ENCODE data around the gene OTX2. TPM values are rescaled to one million over a fixed set of nuclear protein-coding genes. Genes with fewer than 3 reads are reported as not detected.

The OTX2 gene
- total and polyA plus RNA-seq, 9 donors = 0.06 TPM; not detected in 8

- no peaks in the 10 kb centered on the region for H3K9me3 ChIP-seq
- no peaks in the 10 kb centered on the region for H3K36me3 ChIP-seq
- no peak overlapping the region for H3K4me3 ChIP-seq
- 77 to 78% (median 78%) methylated on average over 2 of the region's 2 CpGs for WGBS, 3 donors
- no peaks in the 10 kb centered on the region for H3K27me3 ChIP-seq
- no peak for DNase-seq
- intact Hi-C loops (cut with DNase I) = no loop called here
- H3K27ac ChIP-seq = no peak overlapping the region
- TF ChIP-seq CTCF (IDR thresholded peaks at IDR 0.05) (no peak), POLR2A (IDR thresholded peaks at IDR 0.05) (no peak), EP300 (IDR thresholded peaks at IDR 0.05) (no peak)
- H3K4me1 ChIP-seq (ENCODE audit: insufficient read depth) = no peaks in the 10 kb centered on the region
Measured at GRCh38 chr14:56759633-56760032, 50.6 kb downstream of the OTX2 start.

- intact Hi-C loops (cut with DNase I) = no loop called here
- WGBS, 3 donors = 59 to 62% (median 60%) methylated on average over 5 of the region's 5 CpGs
- Histone ChIP-seq H3K4me1 (ENCODE audit: insufficient read depth) (no peaks in the 10 kb centered on the region), H3K27ac (no peak overlapping the region), H3K27me3 (no peaks in the 10 kb centered on the region), H3K4me3 (no peak overlapping the region), H3K36me3 (no peaks in the 10 kb centered on the region), H3K9me3 (no peaks in the 10 kb centered on the region)
- DNase-seq = no peak
- no peak for TF ChIP-seq POLR2A (IDR thresholded peaks at IDR 0.05)
- TF ChIP-seq EP300 (IDR thresholded peaks at IDR 0.05) = no peak
- TF ChIP-seq CTCF (IDR thresholded peaks at IDR 0.05) = no peak
Measured at GRCh38 chr14:56759094-56759493, 51.2 kb downstream of the OTX2 start.

GRCh38 chr14:56754921-56755320 lies 55.4 kb downstream of the OTX2 start:
- no peaks in the 10 kb centered on the region for H3K27me3 ChIP-seq
- no peak overlapping the region for H3K27ac ChIP-seq
- TF ChIP-seq EP300 (IDR thresholded peaks at IDR 0.05) (no peak), CTCF (IDR thresholded peaks at IDR 0.05) (no peak), POLR2A (IDR thresholded peaks at IDR 0.05) (no peak)
- H3K9me3 ChIP-seq = no peaks in the 10 kb centered on the region
- no peak for DNase-seq
- no peaks in the 10 kb centered on the region for H3K4me1 ChIP-seq (ENCODE audit: insufficient read depth)
- intact Hi-C loops (cut with DNase I) = no loop called here
- no peaks in the 10 kb centered on the region for H3K36me3 ChIP-seq
- 54 to 63% (median 54%) methylated on average over 3 of the region's 3 CpGs for WGBS, 3 donors
- no peak overlapping the region for H3K4me3 ChIP-seq

GRCh38 chr14:56753396-56753795 lies 56.9 kb downstream of the OTX2 start:
- Histone ChIP-seq H3K4me1 (ENCODE audit: insufficient read depth) (no peaks in the 10 kb centered on the region), H3K27ac (no peak overlapping the region), H3K4me3 (no peak overlapping the region), H3K27me3 (no peaks in the 10 kb centered on the region), H3K36me3 (no peaks in the 10 kb centered on the region), H3K9me3 (no peaks in the 10 kb centered on the region)
- no peak for DNase-seq
- intact Hi-C loops (cut with DNase I) = no loop called here
- TF ChIP-seq CTCF (IDR thresholded peaks at IDR 0.05) (no peak), POLR2A (IDR thresholded peaks at IDR 0.05) (no peak), EP300 (IDR thresholded peaks at IDR 0.05) (no peak)
- 57 to 67% (median 63%) methylated on average over 3 of the region's 3 CpGs for WGBS, 3 donors

- 80 to 88% (median 83%) methylated on average over 7 of the region's 7 CpGs for WGBS, 3 donors
- Histone ChIP-seq H3K4me3 (no peak overlapping the region), H3K9me3 (no peaks in the 10 kb centered on the region), H3K27me3 (no peaks in the 10 kb centered on the region), H3K36me3 (no peaks in the 10 kb centered on the region), H3K4me1 (ENCODE audit: insufficient read depth) (no peaks in the 10 kb centered on the region), H3K27ac (no peak overlapping the region)
- intact Hi-C loops (cut with DNase I) = no loop called here
- no peak for DNase-seq
- TF ChIP-seq CTCF (IDR thresholded peaks at IDR 0.05) (no peak), POLR2A (IDR thresholded peaks at IDR 0.05) (no peak), EP300 (IDR thresholded peaks at IDR 0.05) (no peak)
Measured at GRCh38 chr14:56752428-56752827, 57.9 kb downstream of the OTX2 start.

Measured in ovary (tissue), 9 donors.